Liver (tissue), 9 donors: ENCODE results near the gene TEC. TPM values are rescaled to one million over a fixed set of nuclear protein-coding genes. Genes with fewer than 3 reads are reported as not detected.

Experiments used
- DNase-seq: peaks from one replicate; pipeline ENCODE4 v3.0.0-alpha.2; 2017; ENCODE audit warnings: low spot score
- H3K27ac ChIP-seq, 2 donors: one replicate each; pipeline ENCODE4 v1.7.0; 2013; ENCODE audit warnings: inconsistent platforms in 2 of 2, low read length in 2 of 2, control low read depth in 1 of 2, low read depth in 1 of 2, mild to moderate bottlenecking in 1 of 2
- H3K27me3 ChIP-seq, 4 donors: one replicate each; pipeline versions ENCODE4 v1.6.1 to v1.7.0; 2013; ENCODE audit warnings: low read length in 3 of 4, inconsistent platforms in 1 of 4, mild to moderate bottlenecking in 1 of 4, moderate library complexity in 1 of 4; ENCODE audit not compliant: control insufficient read depth in 4 of 4, insufficient read depth in 4 of 4
- H3K36me3 ChIP-seq, 4 donors: one replicate each; pipeline versions ENCODE4 v1.6.1 to v1.7.0; 2013; ENCODE audit warnings: low read length in 3 of 4, mild to moderate bottlenecking in 3 of 4, low read depth in 1 of 4, moderate library complexity in 1 of 4; ENCODE audit not compliant: control insufficient read depth in 4 of 4, insufficient read depth in 3 of 4
- H3K4me1 ChIP-seq, 4 donors: one replicate each; pipeline versions ENCODE4 v1.6.1 to v1.7.0; 2013; ENCODE audit warnings: low read length in 3 of 4, mild to moderate bottlenecking in 3 of 4, moderate library complexity in 1 of 4; ENCODE audit not compliant: control insufficient read depth in 4 of 4, insufficient read depth in 4 of 4
- H3K4me3 ChIP-seq, 3 donors: one replicate each; pipeline versions ENCODE4 v1.6.1 to v1.7.0; 2013; ENCODE audit warnings: low read length in 3 of 3, control low read depth in 1 of 3, low read depth in 1 of 3, mild to moderate bottlenecking in 1 of 3
- H3K9ac ChIP-seq, 2 donors: one replicate each; pipeline ENCODE4 v1.7.0; 2013; ENCODE audit warnings: low read length in 2 of 2, mild to moderate bottlenecking in 2 of 2, moderate library complexity in 2 of 2, control low read depth in 1 of 2, low read depth in 1 of 2
- H3K9me3 ChIP-seq, 4 donors: one replicate each; pipeline versions ENCODE4 v1.6.1 to v1.7.0; 2013; ENCODE audit warnings: low read length in 3 of 4; ENCODE audit not compliant: control insufficient read depth in 4 of 4
- EGR1 ChIP-seq, 2 donors: IDR thresholded peaks; 2 replicates each; pipeline ENCODE4 v1.6.1; 2016 to 2018; ENCODE audit warnings: antibody characterized with exemption in 2 of 2, low read depth in 2 of 2
- FOXA1 ChIP-seq: IDR thresholded peaks from 2 replicates; pipeline ENCODE4 v1.6.1; 2016; ENCODE audit warnings: antibody characterized with exemption
- FOXA2 ChIP-seq: IDR thresholded peaks from 2 replicates; pipeline ENCODE4 v1.6.1; 2016; ENCODE audit warnings: antibody characterized with exemption
- GABPA ChIP-seq, 2 donors: IDR thresholded peaks in 1 of 2; conservative IDR thresholded peaks in 1 of 2; 2 replicates each; pipeline ENCODE4 v1.6.1; 2016; ENCODE audit warnings: antibody characterized with exemption in 2 of 2, mild to moderate bottlenecking in 1 of 2, moderate library complexity in 1 of 2
- HNF4A ChIP-seq, 2 donors: conservative IDR thresholded peaks; 2 replicates each; pipeline ENCODE4 v1.6.1; 2016; ENCODE audit warnings: antibody characterized with exemption in 2 of 2, mild to moderate bottlenecking in 2 of 2
- HNF4G ChIP-seq: IDR thresholded peaks from 2 replicates; pipeline ENCODE4 v1.6.1; 2016; ENCODE audit warnings: antibody characterized with exemption
- JUND ChIP-seq, 2 donors: IDR thresholded peaks; 2 replicates each; pipeline ENCODE4 v1.6.1; 2016; ENCODE audit warnings: antibody characterized with exemption in 2 of 2
- NR2F2 ChIP-seq: IDR thresholded peaks from 2 replicates; pipeline ENCODE4 v1.6.1; 2016; ENCODE audit warnings: antibody characterized with exemption
- RAD21 ChIP-seq, 2 donors: IDR thresholded peaks; 2 replicates each; pipeline ENCODE4 v1.6.1; 2016; ENCODE audit warnings: antibody characterized with exemption in 2 of 2, mild to moderate bottlenecking in 2 of 2
- RXRA ChIP-seq, 2 donors: IDR thresholded peaks; 2 replicates each; pipeline ENCODE4 v1.6.1; 2017 to 2018; ENCODE audit warnings: antibody characterized with exemption in 2 of 2, mild to moderate bottlenecking in 1 of 2
- SP1 ChIP-seq: IDR thresholded peaks from 2 replicates; pipeline ENCODE4 v1.6.1; 2018; ENCODE audit warnings: antibody characterized with exemption, mild to moderate bottlenecking
- TAF1 ChIP-seq: conservative IDR thresholded peaks from 2 replicates; pipeline ENCODE4 v1.6.1; 2016; ENCODE audit warnings: antibody characterized with exemption, mild to moderate bottlenecking
- YY1 ChIP-seq: IDR thresholded peaks from 2 replicates; pipeline ENCODE4 v1.6.1; 2016; ENCODE audit warnings: antibody characterized with exemption, mild to moderate bottlenecking
- WGBS: extraction: QIAGEN DNeasy Blood & Tissue Kit; methylation state at CpG from one replicate; pipeline ENCODE4 v1.1.7; 2013; 5-methylcytosine and 5-hydroxymethylcytosine counted together
- polyA plus RNA-seq, 2 donors: library from polyadenylated mRNA; stranded (reverse) in 1 of 2; unstranded in 1 of 2; fragments of 200-250 nt in 1 of 2; fragments of >200 nt in 1 of 2; fragmentation: Nextera tagmentation in 1 of 2; extraction: Ambion mirVana in 1 of 2; gene quantifications; one replicate each; pipeline versions ENCODE4 v1.2.1 to v1.2.3, GENCODE V29; 2013 to 2015
- total RNA-seq, 2 donors: library from RNA; depleted of rRNA; stranded (reverse); fragments of >200 nt; gene quantifications; one replicate each; pipeline ENCODE4 v1.2.3, GENCODE V29; 2014
- TF ChIP-seq, protein P1 (sequence below): IDR thresholded peaks from 2 replicates; pipeline ENCODE4 v1.6.1; 2016; ENCODE audit warnings: antibody characterized with exemption
- TF ChIP-seq, protein P2 (sequence below): IDR thresholded peaks from 2 replicates; pipeline ENCODE4 v1.6.1; 2016; ENCODE audit warnings: antibody characterized with exemption
- TF ChIP-seq, protein P3 (sequence below): IDR thresholded peaks from 2 replicates; pipeline ENCODE4 v1.6.1; 2016; ENCODE audit warnings: antibody characterized with exemption, mild to moderate bottlenecking
- TF ChIP-seq, protein P4 (sequence below): IDR thresholded peaks from 2 replicates; pipeline ENCODE4 v1.6.1; 2016; ENCODE audit warnings: antibody characterized with exemption
- TF ChIP-seq, protein P5 (sequence below): fragments of 150-350 bp; IDR thresholded peaks from 2 replicates; pipeline ENCODE4 v1.5.1; 2017; ENCODE audit warnings: improper control_type of control experiment, low read depth, low read length; ENCODE audit not compliant: missing input control
- donor health status: healthy.
- donor health status: healthy.
- donor health status: healthy.
- donor health status: healthy.
- donor health status: healthy.

Gene TEC
- total and polyA plus RNA-seq, 4 donors = 1.1 to 4.7 (median 2.0) TPM

DNA sequence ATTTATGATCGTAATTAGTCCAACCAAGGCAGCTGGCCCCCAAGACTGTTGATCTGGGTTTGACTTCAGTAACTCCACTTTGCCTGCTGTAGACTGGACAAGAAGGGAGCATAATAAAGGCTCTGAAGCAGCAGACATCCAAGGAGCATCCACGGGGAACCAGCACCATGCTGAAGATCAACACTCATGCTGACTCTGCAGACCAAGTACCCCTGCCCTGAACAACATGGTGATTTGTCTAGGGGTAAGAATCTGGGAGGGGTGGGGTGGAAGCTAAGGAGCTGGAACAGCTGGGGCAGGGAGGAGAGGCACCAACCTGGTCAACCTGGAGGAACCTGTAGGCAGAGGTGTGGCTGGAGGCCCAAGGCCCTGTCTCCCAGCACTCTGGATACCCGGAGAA lies 2.1 kb downstream of the TEC start:
- Histone ChIP-seq H3K9ac (no peak overlapping the region), H3K4me3 (no peak overlapping the region), H3K36me3 (no peaks in the 10 kb centered on the region), H3K4me1 (peaks cover 0 to 32% (median under 1%) of the 10 kb centered on the region in 4 donors), H3K27me3 (no peaks in the 10 kb centered on the region), H3K9me3 (no peaks in the 10 kb centered on the region), H3K27ac (no peak overlapping the region)
- DNase-seq = no peak
- no peak for TF ChIP-seq RAD21 (IDR thresholded peaks at IDR 0.05)
- no peak for TF ChIP-seq FOXA2
- TF ChIP-seq, protein P1, sequence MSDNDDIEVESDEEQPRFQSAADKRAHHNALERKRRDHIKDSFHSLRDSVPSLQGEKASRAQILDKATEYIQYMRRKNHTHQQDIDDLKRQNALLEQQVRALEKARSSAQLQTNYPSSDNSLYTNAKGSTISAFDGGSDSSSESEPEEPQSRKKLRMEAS = no peak
- no peak for TF ChIP-seq HNF4G
- TF ChIP-seq, protein P2, sequence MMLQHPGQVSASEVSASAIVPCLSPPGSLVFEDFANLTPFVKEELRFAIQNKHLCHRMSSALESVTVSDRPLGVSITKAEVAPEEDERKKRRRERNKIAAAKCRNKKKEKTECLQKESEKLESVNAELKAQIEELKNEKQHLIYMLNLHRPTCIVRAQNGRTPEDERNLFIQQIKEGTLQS = no peak
- TF ChIP-seq, protein P3, sequence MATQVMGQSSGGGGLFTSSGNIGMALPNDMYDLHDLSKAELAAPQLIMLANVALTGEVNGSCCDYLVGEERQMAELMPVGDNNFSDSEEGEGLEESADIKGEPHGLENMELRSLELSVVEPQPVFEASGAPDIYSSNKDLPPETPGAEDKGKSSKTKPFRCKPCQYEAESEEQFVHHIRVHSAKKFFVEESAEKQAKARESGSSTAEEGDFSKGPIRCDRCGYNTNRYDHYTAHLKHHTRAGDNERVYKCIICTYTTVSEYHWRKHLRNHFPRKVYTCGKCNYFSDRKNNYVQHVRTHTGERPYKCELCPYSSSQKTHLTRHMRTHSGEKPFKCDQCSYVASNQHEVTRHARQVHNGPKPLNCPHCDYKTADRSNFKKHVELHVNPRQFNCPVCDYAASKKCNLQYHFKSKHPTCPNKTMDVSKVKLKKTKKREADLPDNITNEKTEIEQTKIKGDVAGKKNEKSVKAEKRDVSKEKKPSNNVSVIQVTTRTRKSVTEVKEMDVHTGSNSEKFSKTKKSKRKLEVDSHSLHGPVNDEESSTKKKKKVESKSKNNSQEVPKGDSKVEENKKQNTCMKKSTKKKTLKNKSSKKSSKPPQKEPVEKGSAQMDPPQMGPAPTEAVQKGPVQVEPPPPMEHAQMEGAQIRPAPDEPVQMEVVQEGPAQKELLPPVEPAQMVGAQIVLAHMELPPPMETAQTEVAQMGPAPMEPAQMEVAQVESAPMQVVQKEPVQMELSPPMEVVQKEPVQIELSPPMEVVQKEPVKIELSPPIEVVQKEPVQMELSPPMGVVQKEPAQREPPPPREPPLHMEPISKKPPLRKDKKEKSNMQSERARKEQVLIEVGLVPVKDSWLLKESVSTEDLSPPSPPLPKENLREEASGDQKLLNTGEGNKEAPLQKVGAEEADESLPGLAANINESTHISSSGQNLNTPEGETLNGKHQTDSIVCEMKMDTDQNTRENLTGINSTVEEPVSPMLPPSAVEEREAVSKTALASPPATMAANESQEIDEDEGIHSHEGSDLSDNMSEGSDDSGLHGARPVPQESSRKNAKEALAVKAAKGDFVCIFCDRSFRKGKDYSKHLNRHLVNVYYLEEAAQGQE = no peak
- no peak for TF ChIP-seq FOXA1
- TF ChIP-seq, protein P4, sequence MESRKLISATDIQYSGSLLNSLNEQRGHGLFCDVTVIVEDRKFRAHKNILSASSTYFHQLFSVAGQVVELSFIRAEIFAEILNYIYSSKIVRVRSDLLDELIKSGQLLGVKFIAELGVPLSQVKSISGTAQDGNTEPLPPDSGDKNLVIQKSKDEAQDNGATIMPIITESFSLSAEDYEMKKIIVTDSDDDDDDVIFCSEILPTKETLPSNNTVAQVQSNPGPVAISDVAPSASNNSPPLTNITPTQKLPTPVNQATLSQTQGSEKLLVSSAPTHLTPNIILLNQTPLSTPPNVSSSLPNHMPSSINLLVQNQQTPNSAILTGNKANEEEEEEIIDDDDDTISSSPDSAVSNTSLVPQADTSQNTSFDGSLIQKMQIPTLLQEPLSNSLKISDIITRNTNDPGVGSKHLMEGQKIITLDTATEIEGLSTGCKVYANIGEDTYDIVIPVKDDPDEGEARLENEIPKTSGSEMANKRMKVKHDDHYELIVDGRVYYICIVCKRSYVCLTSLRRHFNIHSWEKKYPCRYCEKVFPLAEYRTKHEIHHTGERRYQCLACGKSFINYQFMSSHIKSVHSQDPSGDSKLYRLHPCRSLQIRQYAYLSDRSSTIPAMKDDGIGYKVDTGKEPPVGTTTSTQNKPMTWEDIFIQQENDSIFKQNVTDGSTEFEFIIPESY = no peak
- no peak for TF ChIP-seq YY1
- no peak for TF ChIP-seq SP1
- TF ChIP-seq, protein P5, sequence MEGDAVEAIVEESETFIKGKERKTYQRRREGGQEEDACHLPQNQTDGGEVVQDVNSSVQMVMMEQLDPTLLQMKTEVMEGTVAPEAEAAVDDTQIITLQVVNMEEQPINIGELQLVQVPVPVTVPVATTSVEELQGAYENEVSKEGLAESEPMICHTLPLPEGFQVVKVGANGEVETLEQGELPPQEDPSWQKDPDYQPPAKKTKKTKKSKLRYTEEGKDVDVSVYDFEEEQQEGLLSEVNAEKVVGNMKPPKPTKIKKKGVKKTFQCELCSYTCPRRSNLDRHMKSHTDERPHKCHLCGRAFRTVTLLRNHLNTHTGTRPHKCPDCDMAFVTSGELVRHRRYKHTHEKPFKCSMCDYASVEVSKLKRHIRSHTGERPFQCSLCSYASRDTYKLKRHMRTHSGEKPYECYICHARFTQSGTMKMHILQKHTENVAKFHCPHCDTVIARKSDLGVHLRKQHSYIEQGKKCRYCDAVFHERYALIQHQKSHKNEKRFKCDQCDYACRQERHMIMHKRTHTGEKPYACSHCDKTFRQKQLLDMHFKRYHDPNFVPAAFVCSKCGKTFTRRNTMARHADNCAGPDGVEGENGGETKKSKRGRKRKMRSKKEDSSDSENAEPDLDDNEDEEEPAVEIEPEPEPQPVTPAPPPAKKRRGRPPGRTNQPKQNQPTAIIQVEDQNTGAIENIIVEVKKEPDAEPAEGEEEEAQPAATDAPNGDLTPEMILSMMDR = no peak
- no peak for TF ChIP-seq JUND (IDR thresholded peaks at IDR 0.05)
- no peak for TF ChIP-seq EGR1 (IDR thresholded peaks at IDR 0.05; ENCODE audit: low read depth in 2 of 2)
- no peak for TF ChIP-seq TAF1
- TF ChIP-seq HNF4A (conservative IDR thresholded peaks at IDR 0.05) = no peak
- no peak for TF ChIP-seq GABPA (IDR thresholded peaks at IDR 0.05 in 1 of 2, conservative IDR thresholded peaks at IDR 0.05 in 1 of 2)
- TF ChIP-seq RXRA (IDR thresholded peaks at IDR 0.05) = no peak
- TF ChIP-seq NR2F2 = no peak
- 74% methylated on average over 3 of the region's 3 CpGs for WGBS
